GM12878 (cell line): ENCODE results near the gene MRGPRF. TPM values are rescaled to one million over a fixed set of nuclear protein-coding genes. Genes with fewer than 3 reads are reported as not detected.

Experiments used
- ASH2L ChIP-seq: fragments of 300-600, 200-600 bp; sonication (generic); IDR thresholded peaks from 2 replicates; pipeline ENCODE4 v1.6.1; 2017; ENCODE audit warnings: low read depth, mild to moderate bottlenecking, borderline replicate concordance
- E4F1 ChIP-seq: fragments of 450-650 bp; IDR thresholded peaks from 2 replicates; pipeline ENCODE4 v1.6.1; 2018; ENCODE audit warnings: borderline replicate concordance, mild to moderate bottlenecking; ENCODE audit not compliant: partially characterized antibody
- MEF2B ChIP-seq: fragments of 450-650 bp; IDR thresholded peaks from 2 replicates; pipeline ENCODE4 v1.6.1; 2018; ENCODE audit warnings: mild to moderate bottlenecking, moderate library complexity; ENCODE audit not compliant: partially characterized antibody, poor library complexity, severe bottlenecking
- MTA2 ChIP-seq: fragments of 450-650 bp; IDR thresholded peaks from 2 replicates; pipeline ENCODE4 v1.6.1; 2016; ENCODE audit warnings: low read depth, mild to moderate bottlenecking, moderate library complexity
- NR2C1 ChIP-seq: fragments of 450-650 bp; IDR thresholded peaks from 2 replicates; pipeline ENCODE4 v1.6.1; 2017; ENCODE audit warnings: antibody characterized with exemption, mild to moderate bottlenecking, moderate library complexity
- NR2F1 ChIP-seq: fragments of 450-650 bp; conservative IDR thresholded peaks from 2 replicates; pipeline ENCODE4 v1.6.1; 2017; ENCODE audit warnings: mild to moderate bottlenecking
- SPI1 ChIP-seq: IDR thresholded peaks from 2 replicates; pipeline ENCODE4 v1.6.1; 2011; ENCODE audit warnings: low read depth, mild to moderate bottlenecking, low read length, moderate library complexity, borderline replicate concordance; ENCODE audit not compliant: insufficient read depth
- TBL1XR1 ChIP-seq: IDR thresholded peaks from 2 replicates; pipeline ENCODE4 v1.6.1; 2012; ENCODE audit warnings: low read depth, low read length, improper control_type of control experiment
- ZBED1 ChIP-seq: IDR thresholded peaks from 2 replicates; pipeline ENCODE4 v1.6.1; 2016; ENCODE audit warnings: borderline replicate concordance
- ZBTB40 ChIP-seq: fragments of 450-650 bp; IDR thresholded peaks from 2 replicates; pipeline ENCODE4 v1.6.1; 2016; ENCODE audit warnings: mild to moderate bottlenecking, moderate library complexity, borderline replicate concordance
- ZNF622 ChIP-seq: fragments of 450-650 bp; IDR thresholded peaks from 2 replicates; pipeline ENCODE4 v1.6.1; 2017; ENCODE audit warnings: mild to moderate bottlenecking, inconsistent platforms
- ZNF687 ChIP-seq: fragments of 450-650 bp; IDR thresholded peaks from 2 replicates; pipeline ENCODE4 v1.6.1; 2017; ENCODE audit warnings: mild to moderate bottlenecking, moderate library complexity
- polyA plus RNA-seq, 11 experiments: library from polyadenylated mRNA; depleted of rRNA in 4 of 11; unstranded in 6 of 11; stranded (reverse) in 5 of 11; fragments of >200 nt; fragmentation: Nextera tagmentation in 4 of 11; fragmentation: Illumina TruSeq in 1 of 11; extraction: Ambion mirVana in 4 of 11; extraction: Trizol in 1 of 11; gene quantifications; 1 replicate in 1 of 11; 2 replicates in 10 of 11; pipeline versions ENCODE4 v1.2.1 to v1.2.3, GENCODE V29; 2011 to 2016; ENCODE audit warnings: inconsistent platforms in 2 of 11, missing spikeins in 2 of 11, low read depth in 1 of 11
- total RNA-seq, 4 experiments: library from RNA; depleted of rRNA in 3 of 4; stranded (reverse); fragments of >200 nt in 3 of 4; fragmentation: Illumina TruSeq in 1 of 4; extraction: Trizol in 1 of 4; gene quantifications; 2 replicates each; pipeline versions ENCODE4 v1.2.1 to v1.2.3, GENCODE V29; 2013 to 2021

The MRGPRF gene
- total and polyA plus RNA-seq, 10 of the 15 experiments (the other 5 are each of a cell fraction or from before 2014, with no cell fraction given): not detected

GRCh38 chr11:69049490-69049867 lies 36.4 kb upstream of the MRGPRF start (continued):
- TF ChIP-seq E4F1 (no peak), MEF2B (no peak), MTA2 (peak; percentile 43; the same call in 1 of the 2 replicates), TBL1XR1 (no peak), SPI1 (peak; percentile 65; the same call in 1 of the 2 replicates), NR2C1 (no peak), ASH2L (no peak), NR2F1 (peak; percentile 42), ZNF687 (no peak), ZBED1 (no peak), ZNF622 (no peak), ZBTB40 (0 out of 2 replicates have a peak, but pooled peaks have one; percentile 9)
